Dedifferentiated amniotic fluid mesenchymal stem cell (primary cell): Measurements from ENCODE around the gene C6orf136.

Experiments used
- DNase-seq: peaks from one replicate; pipeline ENCODE4 v3.0.0-alpha.2; 2016; ENCODE audit errors: extremely low spot score

C6orf136 gene, protein sequence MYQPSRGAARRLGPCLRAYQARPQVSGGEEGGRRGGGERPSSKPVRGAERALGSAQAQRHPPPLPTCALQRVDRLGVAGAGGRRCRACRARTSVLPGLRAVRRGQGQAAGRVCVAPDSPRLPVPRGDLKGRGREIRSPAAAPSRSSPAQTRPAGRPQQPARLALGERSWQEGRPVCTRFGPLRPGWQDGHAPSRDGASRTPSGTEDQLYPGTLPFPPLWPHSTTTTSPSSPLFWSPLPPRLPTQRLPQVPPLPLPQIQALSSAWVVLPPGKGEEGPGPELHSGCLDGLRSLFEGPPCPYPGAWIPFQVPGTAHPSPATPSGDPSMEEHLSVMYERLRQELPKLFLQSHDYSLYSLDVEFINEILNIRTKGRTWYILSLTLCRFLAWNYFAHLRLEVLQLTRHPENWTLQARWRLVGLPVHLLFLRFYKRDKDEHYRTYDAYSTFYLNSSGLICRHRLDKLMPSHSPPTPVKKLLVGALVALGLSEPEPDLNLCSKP

DNA sequence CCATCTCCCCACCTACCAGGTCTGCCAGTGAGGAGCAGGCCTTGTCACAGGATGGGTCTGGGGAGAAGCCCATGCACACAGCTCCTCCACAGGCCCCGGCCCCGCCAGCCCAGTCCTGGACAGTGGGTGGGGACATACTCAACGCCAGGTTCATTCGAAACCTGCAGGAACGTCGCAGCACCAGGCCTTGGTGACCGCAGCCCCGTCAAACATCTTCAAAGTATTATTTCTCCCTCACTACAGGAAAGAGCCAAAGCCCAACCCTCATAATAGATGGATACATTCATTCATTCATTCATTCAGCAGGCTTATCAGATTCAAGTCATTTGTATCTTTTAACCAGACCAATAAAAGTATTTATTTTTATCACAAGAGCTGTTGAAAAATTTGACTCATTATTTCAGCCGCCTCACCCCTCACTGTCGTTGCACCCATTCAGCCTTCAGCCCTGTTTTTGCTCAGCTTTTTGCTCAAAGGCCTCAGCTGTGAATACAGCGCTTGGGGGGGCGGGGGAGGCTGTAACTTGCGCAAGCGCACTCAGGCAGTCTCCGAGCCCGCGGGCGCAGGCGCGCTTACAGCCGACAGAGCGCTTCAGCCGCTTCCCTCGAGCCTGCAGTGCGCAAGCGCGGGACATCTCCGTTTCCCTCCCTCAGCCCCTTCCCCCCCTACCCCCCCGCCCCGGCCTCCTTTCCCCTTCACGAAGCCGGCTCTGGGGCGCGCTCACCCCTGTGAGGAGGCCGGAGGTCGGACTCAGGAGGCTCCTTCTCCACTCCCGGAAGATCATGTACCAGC lies at the start of gene C6orf136:
C6orf136 (plus strand) TSS at position 684 of the 792 bp plus-strand sequence; CDS start at position 783, 99 bp downstream.
- DNase-seq, result peak; percentile 87

DNA sequence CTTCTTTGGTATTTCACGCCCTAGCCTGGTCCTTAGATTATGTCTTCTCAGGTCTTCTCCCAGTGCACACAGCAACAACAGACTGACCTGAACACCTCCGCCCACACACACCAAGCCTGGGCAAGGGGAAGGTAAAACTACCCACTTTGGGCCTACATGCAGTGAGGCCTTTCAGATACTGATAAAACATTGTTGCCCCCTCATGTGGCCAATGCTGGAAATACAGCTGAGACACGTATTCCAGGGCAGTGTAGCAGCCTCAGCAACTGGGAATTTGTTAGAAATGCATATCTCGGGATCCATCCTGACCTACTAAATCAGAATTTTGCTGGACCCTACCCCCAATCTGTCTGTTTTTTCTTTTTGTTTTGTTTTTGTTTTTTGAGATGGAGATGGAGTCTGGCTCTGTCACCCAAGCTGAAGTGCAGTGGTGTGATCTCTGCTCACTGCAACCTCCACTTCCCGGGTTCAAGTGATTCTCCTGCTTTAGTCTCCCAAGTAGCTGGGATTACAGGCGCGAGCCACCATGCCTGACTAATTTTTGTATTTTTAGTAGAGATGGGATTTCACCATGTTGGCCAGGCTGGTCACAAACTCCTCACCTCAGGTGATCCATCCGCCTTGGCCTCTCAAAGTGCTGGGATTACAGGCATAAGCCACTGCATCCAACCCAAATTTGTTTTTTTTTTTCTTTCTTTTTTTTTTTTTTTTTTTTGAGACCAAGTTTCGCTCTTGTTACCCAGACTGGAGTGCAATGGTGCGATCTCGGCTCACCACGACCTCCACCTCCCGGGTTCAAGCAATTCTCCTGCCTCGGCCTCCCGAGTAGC lies 49.4 kb upstream of the C6orf136 start:
- peak; percentile 74 for DNase-seq

DNA sequence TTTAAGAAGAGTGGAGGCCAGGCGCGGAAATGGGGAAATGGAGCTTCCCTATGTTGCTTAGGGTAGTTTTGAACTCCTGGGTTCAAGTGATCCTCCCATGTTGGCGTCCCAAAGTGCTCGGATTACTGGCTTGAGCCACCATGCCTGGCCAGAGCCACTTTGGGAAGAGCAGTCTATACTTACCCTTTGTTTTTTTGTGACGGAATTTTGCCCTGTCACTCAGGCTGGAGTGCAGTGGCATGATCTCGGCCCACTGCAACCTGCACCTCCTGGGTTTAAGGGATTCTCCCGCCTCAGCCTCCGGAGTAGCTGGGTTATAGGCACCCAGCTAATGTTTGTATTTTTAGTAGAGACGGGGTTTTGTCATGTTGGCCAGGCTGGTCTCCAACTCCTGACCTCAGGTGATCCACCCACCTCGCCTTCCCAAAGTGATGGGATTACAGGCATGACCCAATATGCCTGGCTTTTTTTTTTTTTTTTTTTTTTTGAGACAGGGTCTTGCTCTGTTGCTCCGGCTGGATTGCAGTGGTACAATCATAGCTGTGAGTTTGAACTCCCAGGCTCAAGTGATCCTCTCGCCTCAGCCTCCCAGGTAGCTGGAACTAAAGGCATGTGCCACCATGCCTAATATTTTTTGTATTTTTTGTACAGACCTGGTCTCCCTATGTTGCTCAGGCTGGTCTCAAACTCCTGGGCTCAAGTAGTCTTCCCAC lies 47.9 kb upstream of the C6orf136 start:
- no peak for DNase-seq

DNA sequence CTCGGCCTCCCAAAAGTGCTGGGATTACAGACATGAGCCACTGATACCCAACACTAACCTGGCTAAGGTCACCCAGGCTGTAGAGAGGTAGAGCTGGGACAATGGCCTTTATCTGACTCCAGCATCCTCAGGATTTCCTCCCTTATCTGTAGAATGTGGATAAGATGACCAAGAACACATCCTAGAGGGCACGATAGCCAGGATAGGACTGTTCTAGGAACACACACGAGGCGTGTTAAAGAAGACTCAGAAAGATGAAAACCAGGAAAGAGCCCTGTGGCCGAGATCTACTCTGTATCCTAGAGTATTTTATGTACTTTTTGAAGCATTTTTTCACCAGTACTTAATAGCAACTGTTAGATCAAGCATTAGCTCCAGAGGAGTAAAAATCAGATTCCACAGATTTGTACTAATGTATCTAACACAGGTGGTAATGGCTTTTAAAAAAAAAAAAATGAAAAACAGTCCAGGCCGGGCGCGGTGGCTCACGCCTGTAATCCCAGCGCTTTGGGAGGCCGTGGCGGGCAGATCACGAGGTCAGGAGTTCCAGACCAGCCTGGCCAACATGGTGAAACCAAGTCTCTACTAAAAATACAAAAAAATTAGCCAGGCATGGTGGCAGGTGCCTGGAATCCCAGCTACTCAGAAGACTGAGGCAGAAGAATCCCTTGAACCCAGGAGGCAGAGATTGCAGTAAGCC lies 47.2 kb upstream of the C6orf136 start:
- no peak for DNase-seq

DNA sequence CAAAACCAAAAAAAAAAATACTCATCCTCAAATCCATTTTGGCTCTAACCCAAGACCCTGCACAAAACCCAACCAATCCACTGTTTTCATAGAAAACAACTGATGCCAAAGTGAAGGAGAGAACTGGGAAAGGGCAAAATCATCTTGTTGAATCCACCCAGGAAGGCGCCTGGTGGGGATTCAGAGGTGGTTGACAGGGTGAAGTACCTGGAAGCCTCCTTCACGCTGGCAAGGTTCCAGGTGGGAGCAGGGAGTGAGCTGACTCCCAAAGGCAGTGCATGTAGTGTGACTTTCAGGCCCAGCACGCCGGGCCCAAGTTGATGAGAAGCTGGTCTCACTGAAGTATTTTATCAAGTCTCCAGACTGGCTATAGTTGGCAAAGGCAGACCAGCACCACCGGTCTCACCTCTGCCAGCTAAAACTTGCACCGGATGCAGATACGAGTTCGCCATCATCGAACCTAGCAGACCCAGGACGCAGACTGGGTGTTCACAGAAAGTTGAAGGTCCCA lies 46.4 kb upstream of the C6orf136 start:
- DNase-seq, result no peak

DNA sequence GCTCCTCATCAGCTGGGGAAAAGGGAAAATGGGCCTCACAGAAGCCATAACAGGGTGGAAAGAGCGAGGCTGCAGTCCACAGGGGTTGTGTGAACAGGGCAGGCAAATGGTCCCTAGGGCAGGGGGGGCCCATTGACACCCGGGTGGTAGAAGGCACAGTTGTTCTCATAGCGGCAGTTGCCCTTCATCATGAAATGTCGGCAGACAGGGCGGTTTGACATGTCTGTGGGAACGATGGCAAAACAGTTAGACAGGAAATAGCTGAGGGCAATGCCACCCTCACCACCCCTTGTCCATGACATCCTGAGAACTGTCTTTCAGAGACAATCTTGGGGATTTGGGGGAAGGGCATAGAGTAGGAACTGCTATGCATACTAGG lies 45.5 kb upstream of the C6orf136 start:
- no peak for DNase-seq

DNA sequence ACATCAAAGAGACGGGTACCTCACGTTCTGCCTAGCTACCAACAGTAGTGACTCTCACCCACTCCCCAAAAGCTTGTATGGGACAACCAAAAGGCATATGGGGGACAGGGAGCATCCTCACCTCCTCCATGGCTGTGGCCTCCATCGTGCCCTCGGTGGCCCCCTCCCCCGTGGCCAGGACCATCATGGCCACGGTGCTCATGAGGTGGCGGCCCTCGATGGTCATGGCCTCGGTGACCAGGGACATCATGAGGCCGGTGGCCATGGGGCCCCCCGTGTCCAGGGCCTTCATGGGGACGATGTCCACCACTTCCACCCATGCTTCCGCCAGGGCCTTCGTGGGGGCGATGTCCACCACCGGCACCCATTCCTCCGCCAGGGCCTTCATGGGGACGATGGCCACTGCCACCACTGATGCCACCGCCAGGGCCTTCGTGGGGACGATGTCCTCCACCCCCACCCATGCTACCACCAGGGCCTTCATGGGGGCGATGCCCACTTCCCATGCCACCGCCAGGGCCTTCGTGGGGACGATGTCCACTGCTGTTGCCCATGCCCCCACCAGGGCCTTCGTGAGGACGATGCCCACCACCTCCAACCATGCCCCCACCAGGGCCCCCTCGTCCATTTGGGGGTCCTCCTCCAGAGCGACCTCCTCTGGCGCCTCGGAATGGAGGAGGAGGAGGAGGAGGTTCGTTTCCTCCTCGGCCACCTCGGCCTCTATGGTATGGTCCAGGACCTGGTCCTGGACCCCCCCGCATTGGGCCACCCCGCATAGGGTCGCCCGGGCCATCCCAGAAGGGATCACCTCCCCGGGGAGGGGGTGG lies 44.9 kb upstream of the C6orf136 start:
- no peak for DNase-seq

DNA sequence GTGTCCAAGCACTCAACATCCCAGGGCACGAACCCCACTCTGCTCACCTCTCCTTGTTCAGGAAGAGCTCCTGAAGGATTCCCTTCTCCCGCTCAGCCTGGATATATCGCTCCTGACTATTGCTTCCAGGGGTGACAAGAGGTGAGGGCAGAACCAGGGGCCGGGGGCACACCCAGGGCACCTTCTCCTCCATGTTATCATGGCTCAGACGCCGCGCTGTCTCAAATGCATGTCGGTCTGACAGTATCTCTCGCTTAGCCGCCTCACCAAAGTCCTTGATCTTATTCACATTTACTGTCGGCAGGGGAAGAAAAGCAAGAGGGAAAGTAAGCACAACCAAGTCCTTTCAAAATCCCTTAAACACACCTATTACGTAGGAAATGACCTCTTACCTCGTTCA lies 43.0 kb upstream of the C6orf136 start:
- no peak for DNase-seq

DNA sequence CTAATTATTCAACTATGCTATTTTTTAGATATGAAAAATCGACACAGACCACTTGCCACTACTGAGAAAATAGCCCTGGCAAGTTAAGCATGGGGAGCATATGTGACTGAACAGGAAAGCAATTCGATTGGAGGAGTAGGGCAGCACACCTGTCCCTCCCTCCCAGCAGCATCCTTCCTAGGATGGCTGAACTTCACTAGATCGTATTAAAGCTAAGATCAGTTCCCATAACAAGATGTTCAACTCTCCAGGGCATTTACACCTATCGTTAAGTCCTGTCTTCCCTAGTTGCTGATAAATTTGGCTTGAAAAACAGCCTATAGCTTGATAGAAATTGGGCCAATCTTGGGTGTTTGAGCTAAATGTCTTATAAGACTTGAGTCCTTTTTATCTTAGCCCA lies 36.9 kb upstream of the C6orf136 start:
- no peak for DNase-seq

DNA sequence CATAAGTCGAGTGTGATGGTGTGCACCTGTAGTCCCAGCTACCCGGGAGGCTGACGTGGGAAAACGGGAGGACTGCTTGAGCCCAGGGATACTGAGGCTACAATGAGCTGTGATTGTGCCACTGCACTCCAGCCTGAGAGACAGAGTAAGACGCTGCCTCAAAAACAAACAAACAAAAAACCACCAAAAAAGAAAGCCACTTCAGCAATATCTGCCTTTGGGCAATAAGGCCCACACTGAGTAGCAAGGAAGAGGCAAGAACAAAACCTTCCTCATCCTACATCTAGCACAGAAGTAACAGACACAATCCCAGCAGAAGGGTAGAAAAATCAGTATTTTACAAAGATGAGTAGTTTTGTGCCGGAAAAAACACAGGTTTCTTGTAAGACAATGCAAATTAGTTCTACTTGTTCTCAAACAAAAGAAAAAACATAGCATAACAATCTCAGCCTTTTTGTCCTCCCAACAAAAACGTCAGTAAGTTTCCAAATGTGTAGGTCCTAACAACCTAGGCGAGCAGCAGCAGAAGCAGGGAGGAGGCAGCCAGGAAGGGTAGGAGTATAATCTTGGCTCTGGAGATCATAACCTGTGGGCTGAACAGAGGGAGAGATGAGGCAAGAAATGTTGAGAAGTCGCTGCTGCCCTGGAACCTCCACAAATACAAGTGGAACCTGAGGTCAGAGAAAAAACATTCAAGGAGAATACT lies 35.6 kb upstream of the C6orf136 start:
- no peak for DNase-seq

DNA sequence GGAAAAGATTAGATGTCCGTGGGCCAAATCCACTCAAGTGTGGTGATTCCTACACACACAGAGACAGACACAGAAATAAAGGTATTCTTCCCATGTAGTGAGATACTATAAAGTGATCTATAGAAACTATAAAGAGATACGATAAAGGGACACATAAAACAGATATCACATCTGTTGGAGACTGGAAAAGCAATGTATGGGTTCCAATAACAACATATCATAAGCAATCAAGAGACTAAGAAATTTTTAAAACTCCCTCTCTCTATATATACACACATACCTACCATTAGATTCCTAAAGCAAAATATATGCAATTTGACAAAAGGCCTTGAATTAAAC lies 35.1 kb upstream of the C6orf136 start:
- DNase-seq, result no peak

DNA sequence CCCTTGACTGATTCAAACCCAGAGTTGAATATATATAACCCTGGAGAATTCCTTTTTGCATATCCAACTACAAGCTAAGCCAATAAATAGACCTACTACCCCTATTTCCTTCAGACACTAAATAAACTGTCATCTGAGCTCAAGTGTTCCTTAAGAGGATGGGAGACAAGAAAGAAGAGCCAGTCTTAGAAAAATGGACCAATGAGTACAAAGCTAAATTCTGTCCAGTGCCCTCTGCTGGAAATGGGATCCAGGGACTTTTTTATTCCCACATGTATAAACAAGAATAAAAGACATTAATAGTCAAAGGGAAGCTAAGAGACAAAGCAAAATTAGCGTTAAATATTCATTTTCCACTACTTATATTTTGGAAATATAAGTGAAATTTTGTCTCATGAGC lies 34.7 kb upstream of the C6orf136 start:
- peak; percentile 52 for DNase-seq

DNA sequence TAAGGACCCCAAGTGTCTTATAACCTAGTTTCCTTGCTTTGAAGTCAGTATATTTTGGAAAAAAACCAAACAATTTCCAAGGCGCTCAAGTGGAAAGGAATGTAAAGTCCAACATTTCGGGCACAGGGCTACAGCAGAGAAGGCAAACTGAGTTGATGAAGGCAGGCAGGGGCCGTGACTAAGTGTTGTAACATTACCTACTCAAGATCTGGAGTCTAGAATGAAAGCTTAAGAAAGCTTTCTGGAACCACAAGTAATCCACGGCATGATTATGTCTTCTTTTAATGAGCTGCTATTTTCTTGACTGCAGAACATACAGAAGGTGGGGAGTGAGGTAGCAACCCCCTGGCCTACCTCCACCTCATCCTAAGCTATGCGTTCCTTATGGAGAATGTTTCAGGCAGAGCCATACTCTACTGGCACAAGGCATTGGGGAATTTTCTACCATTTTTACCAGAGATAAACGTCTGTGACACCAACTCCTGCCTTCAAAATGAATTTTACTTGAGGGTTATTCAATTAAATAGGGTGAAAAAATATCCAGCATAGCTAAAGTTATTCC lies 34.2 kb upstream of the C6orf136 start:
- DNase-seq, result peak; percentile 43

DNA sequence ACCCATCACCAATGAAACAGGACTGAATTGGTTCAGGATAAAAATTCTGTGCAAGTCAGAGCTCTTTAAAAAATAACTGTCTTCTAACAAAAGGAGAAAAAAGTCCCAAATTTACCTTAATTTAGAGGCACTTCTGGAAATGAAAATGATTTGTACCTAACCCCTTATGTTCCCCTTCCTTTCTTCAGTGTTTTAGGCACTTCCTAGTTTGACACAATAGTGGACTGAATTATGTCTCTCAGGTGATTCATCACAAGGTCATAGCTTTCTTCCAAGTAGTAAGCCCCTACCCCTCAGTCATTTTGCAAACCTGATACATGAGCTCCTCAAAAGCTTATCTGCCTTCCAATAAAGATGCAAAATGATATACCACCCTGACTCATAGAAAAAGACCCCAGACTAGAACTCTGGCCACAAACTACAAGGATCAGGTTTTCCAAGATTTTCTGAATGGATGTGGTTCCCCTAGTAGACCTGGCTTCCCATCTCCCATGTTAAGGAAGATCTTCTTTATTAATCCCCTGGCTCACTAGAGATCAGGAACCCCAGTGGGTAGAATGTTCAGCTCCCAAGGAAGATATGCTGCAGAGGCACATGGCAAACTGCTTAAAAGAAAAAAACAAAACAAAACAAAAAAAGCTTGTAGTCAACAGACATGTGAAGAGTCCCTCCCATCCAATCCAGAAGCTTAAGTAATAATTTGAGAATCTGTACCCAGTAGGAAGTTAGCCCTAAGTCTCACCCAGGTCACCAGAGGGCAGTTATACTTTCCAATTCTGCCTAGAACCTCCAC lies 33.5 kb upstream of the C6orf136 start:
- DNase-seq, result no peak

DNA sequence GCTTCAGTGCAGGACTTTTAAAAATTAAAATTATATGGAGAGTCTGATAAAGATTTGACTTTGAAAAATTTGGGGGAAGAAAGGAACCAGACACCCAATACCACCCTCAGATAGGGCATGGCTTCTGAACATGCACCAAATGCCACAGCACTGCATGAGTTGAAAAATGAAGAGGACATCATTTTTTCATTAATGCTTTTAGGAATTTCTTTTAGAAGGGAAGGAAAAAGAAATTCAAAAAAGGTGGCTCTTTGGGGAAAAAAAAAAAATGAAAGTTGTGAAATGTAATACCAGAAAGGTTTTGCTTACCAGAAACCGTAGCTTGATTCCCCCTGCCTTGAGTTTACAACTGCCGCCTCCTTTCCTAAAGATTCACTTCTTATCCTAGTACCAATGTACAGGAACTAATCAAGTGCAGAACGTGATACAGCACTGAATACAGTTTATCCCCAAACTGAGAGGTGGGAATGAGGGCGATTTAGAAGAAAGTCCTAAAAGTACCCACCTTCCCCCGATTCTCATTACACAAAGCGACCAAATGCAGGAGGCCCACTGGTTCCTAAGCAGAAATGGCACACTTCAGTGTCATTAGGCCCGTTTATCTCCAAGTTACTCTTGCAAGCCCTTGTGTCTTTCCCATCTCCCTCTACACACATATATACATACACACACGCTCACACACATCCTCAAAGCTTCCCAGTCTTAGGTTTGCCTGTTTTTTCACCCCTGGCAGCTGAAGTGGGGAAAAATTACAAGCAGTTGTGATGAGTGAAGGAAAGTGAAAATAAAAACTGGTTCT lies 32.7 kb upstream of the C6orf136 start:
- no peak for DNase-seq

DNA sequence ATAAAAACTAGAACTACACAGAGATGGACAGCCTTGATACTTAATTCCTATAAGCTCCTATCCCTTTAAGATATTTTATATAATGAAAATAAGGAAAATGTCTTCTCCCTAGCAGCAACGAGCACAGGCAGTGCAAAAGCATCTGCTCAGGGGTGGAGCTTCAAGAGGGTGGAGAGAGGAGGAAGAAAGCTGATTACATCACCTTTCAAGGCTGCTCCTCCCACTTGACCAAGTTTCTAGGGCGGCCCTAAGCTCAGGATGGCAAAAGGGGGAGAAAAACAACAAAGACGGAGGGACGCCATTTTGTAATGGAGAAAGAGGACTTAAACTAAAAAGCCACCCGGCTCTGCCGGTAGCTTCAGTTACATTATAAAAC lies 32.1 kb upstream of the C6orf136 start:
- peak; percentile 98 for DNase-seq
